HepG2 (cell line): ENCODE measurements around the gene PRMT5. TPM values are rescaled to one million over a fixed set of nuclear protein-coding genes. Genes with fewer than 3 reads are reported as not detected.
A peak's percentile ranks its signal among the peaks of the same experiment; 100 is the strongest.

ENCODE experiments used
- BRD4 ChIP-seq: sonication (generic); formaldehyde crosslinking; IDR thresholded peaks from 2 replicates; pipeline ENCODE4 v1.4.0; 2020; ENCODE audit warnings: missing genetic modification reagents
- GLI4 ChIP-seq: sonication (generic); formaldehyde crosslinking; IDR thresholded peaks from 2 replicates; pipeline ENCODE4 v1.5.1; 2020; ENCODE audit warnings: missing genetic modification reagents, mild to moderate bottlenecking, moderate library complexity, borderline replicate concordance
- IRF9 ChIP-seq: sonication (generic); formaldehyde crosslinking; IDR thresholded peaks from 2 replicates; pipeline ENCODE4 v1.8.0; 2022; ENCODE audit warnings: missing genetic modification reagents, mild to moderate bottlenecking, borderline replicate concordance
- NFKB2 ChIP-seq: sonication (generic); formaldehyde crosslinking; IDR thresholded peaks from 2 replicates; pipeline ENCODE4 v1.4.0; 2020; ENCODE audit warnings: missing genetic modification reagents, borderline replicate concordance
- SAFB2 ChIP-seq: sonication (generic); formaldehyde crosslinking; IDR thresholded peaks from 2 replicates; pipeline ENCODE4 v1.5.1; 2020; ENCODE audit warnings: missing genetic modification reagents, low read depth, mild to moderate bottlenecking, borderline replicate concordance
- TOPORS ChIP-seq: sonication (generic); formaldehyde crosslinking; IDR thresholded peaks from 2 replicates; pipeline ENCODE4 v1.8.0; 2023; ENCODE audit warnings: mild to moderate bottlenecking, missing genetic modification reagents
- ZNF296 ChIP-seq: sonication (generic); formaldehyde crosslinking; conservative IDR thresholded peaks from 2 replicates; pipeline ENCODE4 v1.5.0; 2020; ENCODE audit warnings: mild to moderate bottlenecking, missing genetic modification reagents
- polyA plus RNA-seq, 8 experiments: library from polyadenylated mRNA; depleted of rRNA in 3 of 8; stranded (reverse) in 7 of 8; unstranded in 1 of 8; fragments of >200 nt; fragmentation: Illumina TruSeq in 4 of 8; extraction: Trizol in 4 of 8; gene quantifications; 2 replicates each; pipeline versions ENCODE4 v1.2.1 to v1.2.3, GENCODE V29; 2011 to 2016; ENCODE audit warnings: low read depth in 4 of 8, missing spikeins in 1 of 8, mixed read lengths in 1 of 8; ENCODE audit not compliant: insufficient read depth in 1 of 8
- total RNA-seq, 5 experiments: library from RNA; depleted of rRNA; stranded (reverse); fragments of >200 nt; fragmentation: Illumina TruSeq; extraction: Trizol; gene quantifications; 2 replicates each; pipeline ENCODE4 v1.2.3, GENCODE V29; 2016; ENCODE audit warnings: low read depth in 1 of 5
- TF ChIP-seq, protein P1 (sequence below): sonication (generic); formaldehyde crosslinking; IDR thresholded peaks from 2 replicates; pipeline ENCODE4 v1.4.0; 2020; ENCODE audit warnings: missing genetic modification reagents
- TF ChIP-seq, protein P2 (sequence below), 2 experiments: sonication (generic) in 1 of 2; formaldehyde crosslinking in 1 of 2; IDR thresholded peaks; 2 replicates each; pipeline versions ENCODE4 v1.6.1 to v1.9.0; 2014 to 2022; ENCODE audit warnings: antibody characterized with exemption in 1 of 2, borderline replicate concordance in 1 of 2, inconsistent platforms in 1 of 2, low read depth in 1 of 2, missing genetic modification reagents in 1 of 2
- TF ChIP-seq, protein P3 (sequence below): sonication (generic); formaldehyde crosslinking; IDR thresholded peaks from 2 replicates; pipeline ENCODE4 v1.4.0; 2020; ENCODE audit warnings: mild to moderate bottlenecking, missing genetic modification reagents

The PRMT5 gene
- total and polyA plus RNA-seq, 2 of the 13 experiments (the other 11 are each of a cell fraction or from before 2014, with no cell fraction given), result 210 to 354 TPM

GRCh38 chr14:22875003-22875747 is 54.0 kb downstream of the PRMT5 start (continued):
- TF ChIP-seq, protein P1, sequence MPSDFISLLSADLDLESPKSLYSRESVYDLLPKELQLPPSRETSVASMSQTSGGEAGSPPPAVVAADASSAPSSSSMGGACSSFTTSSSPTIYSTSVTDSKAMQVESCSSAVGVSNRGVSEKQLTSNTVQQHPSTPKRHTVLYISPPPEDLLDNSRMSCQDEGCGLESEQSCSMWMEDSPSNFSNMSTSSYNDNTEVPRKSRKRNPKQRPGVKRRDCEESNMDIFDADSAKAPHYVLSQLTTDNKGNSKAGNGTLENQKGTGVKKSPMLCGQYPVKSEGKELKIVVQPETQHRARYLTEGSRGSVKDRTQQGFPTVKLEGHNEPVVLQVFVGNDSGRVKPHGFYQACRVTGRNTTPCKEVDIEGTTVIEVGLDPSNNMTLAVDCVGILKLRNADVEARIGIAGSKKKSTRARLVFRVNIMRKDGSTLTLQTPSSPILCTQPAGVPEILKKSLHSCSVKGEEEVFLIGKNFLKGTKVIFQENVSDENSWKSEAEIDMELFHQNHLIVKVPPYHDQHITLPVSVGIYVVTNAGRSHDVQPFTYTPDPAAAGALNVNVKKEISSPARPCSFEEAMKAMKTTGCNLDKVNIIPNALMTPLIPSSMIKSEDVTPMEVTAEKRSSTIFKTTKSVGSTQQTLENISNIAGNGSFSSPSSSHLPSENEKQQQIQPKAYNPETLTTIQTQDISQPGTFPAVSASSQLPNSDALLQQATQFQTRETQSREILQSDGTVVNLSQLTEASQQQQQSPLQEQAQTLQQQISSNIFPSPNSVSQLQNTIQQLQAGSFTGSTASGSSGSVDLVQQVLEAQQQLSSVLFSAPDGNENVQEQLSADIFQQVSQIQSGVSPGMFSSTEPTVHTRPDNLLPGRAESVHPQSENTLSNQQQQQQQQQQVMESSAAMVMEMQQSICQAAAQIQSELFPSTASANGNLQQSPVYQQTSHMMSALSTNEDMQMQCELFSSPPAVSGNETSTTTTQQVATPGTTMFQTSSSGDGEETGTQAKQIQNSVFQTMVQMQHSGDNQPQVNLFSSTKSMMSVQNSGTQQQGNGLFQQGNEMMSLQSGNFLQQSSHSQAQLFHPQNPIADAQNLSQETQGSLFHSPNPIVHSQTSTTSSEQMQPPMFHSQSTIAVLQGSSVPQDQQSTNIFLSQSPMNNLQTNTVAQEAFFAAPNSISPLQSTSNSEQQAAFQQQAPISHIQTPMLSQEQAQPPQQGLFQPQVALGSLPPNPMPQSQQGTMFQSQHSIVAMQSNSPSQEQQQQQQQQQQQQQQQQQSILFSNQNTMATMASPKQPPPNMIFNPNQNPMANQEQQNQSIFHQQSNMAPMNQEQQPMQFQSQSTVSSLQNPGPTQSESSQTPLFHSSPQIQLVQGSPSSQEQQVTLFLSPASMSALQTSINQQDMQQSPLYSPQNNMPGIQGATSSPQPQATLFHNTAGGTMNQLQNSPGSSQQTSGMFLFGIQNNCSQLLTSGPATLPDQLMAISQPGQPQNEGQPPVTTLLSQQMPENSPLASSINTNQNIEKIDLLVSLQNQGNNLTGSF (CRISPR knock-in tag), result peak; percentile 31; the same call in 1 of the 2 replicates
- TF ChIP-seq TOPORS (CRISPR knock-in tag) (no peak), ZNF296 (CRISPR knock-in tag) (no peak), BRD4 (CRISPR knock-in tag) (peak; percentile 36; the same call in 1 of the 2 replicates), NFKB2 (0 out of 2 replicates have a peak, but pooled peaks have one; percentile 40), IRF9 (CRISPR knock-in tag) (no peak), GLI4 (CRISPR knock-in tag) (no peak), SAFB2 (0 out of 2 replicates have a peak, but pooled peaks have one; percentile 20)
- TF ChIP-seq, protein P2, sequence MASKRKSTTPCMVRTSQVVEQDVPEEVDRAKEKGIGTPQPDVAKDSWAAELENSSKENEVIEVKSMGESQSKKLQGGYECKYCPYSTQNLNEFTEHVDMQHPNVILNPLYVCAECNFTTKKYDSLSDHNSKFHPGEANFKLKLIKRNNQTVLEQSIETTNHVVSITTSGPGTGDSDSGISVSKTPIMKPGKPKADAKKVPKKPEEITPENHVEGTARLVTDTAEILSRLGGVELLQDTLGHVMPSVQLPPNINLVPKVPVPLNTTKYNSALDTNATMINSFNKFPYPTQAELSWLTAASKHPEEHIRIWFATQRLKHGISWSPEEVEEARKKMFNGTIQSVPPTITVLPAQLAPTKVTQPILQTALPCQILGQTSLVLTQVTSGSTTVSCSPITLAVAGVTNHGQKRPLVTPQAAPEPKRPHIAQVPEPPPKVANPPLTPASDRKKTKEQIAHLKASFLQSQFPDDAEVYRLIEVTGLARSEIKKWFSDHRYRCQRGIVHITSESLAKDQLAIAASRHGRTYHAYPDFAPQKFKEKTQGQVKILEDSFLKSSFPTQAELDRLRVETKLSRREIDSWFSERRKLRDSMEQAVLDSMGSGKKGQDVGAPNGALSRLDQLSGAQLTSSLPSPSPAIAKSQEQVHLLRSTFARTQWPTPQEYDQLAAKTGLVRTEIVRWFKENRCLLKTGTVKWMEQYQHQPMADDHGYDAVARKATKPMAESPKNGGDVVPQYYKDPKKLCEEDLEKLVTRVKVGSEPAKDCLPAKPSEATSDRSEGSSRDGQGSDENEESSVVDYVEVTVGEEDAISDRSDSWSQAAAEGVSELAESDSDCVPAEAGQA (IDR thresholded peaks at IDR 0.05; ENCODE audit: low read depth), result no peak
- TF ChIP-seq, protein P2 (CRISPR knock-in tag; IDR thresholded peaks at IDR 0.05; ENCODE audit: borderline replicate concordance), result no peak
- TF ChIP-seq, protein P3, sequence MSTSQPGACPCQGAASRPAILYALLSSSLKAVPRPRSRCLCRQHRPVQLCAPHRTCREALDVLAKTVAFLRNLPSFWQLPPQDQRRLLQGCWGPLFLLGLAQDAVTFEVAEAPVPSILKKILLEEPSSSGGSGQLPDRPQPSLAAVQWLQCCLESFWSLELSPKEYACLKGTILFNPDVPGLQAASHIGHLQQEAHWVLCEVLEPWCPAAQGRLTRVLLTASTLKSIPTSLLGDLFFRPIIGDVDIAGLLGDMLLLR (CRISPR knock-in tag), result no peak
- TF ChIP-seq, all 625 proteins: peak for 6
